H9 (cell line): ENCODE measurements around the gene ATAD2B. TPM values are rescaled to one million over a fixed set of nuclear protein-coding genes. Genes with fewer than 3 reads are reported as not detected.

Source experiments
- DNase-seq: peaks from one replicate; pipeline ENCODE4 v3.0.0-alpha.2; 2017
- H2AFZ ChIP-seq: one replicate; pipeline ENCODE4 v1.6.1; 2013; ENCODE audit warnings: mild to moderate bottlenecking, low read length, control low read depth, moderate library complexity
- H2AK5ac ChIP-seq: 2 replicates; pipeline ENCODE4 v1.6.1; 2013; ENCODE audit warnings: low read length, control low read depth, mixed read lengths; ENCODE audit not compliant: insufficient read length
- H2BK120ac ChIP-seq: one replicate; pipeline ENCODE4 v1.6.1; 2013; ENCODE audit warnings: low read depth, mild to moderate bottlenecking, low read length, control low read depth, inconsistent platforms; ENCODE audit not compliant: poor library complexity, severe bottlenecking
- H2BK12ac ChIP-seq: 2 replicates; pipeline ENCODE4 v1.6.1; 2013; ENCODE audit warnings: low read length, control low read depth, mixed read lengths, low read depth; ENCODE audit not compliant: insufficient read length
- H2BK15ac ChIP-seq: 2 replicates; pipeline ENCODE4 v1.6.1; 2013; ENCODE audit warnings: low read depth, low read length, control low read depth
- H2BK20ac ChIP-seq: one replicate; pipeline ENCODE4 v1.6.1; 2013; ENCODE audit warnings: low read depth, mild to moderate bottlenecking, low read length, control low read depth, inconsistent platforms; ENCODE audit not compliant: poor library complexity, severe bottlenecking
- H2BK5ac ChIP-seq: 2 replicates; pipeline ENCODE4 v1.6.1; 2013; ENCODE audit warnings: low read length, control low read depth, mixed read lengths; ENCODE audit not compliant: insufficient read length
- H3K14ac ChIP-seq: 2 replicates; pipeline ENCODE4 v1.6.1; 2013; ENCODE audit warnings: low read length, control low read depth; ENCODE audit not compliant: insufficient read depth
- H3K18ac ChIP-seq: 2 replicates; pipeline ENCODE4 v1.6.1; 2013; ENCODE audit warnings: low read depth, mild to moderate bottlenecking, mixed read lengths, low read length, control low read depth; ENCODE audit not compliant: insufficient read length
- H3K23ac ChIP-seq: 2 replicates; pipeline ENCODE4 v1.6.1; 2013; ENCODE audit warnings: low read length, control low read depth, mixed read lengths, low read depth; ENCODE audit not compliant: insufficient read length
- H3K23me2 ChIP-seq: 2 replicates; pipeline ENCODE4 v1.6.1; 2013; ENCODE audit warnings: low read depth, mild to moderate bottlenecking, mixed read lengths, low read length, control low read depth; ENCODE audit not compliant: insufficient read length, poor library complexity, severe bottlenecking
- H3K27ac ChIP-seq: 2 replicates; pipeline ENCODE4 v1.5.1; 2013; ENCODE audit warnings: low read length, control low read depth, mixed read lengths, low read depth; ENCODE audit not compliant: insufficient read length
- H3K27me3 ChIP-seq: 2 replicates; pipeline ENCODE4 v1.6.1; 2013; ENCODE audit warnings: low read length, control low read depth, inconsistent platforms; ENCODE audit not compliant: insufficient read depth
- H3K4ac ChIP-seq: 2 replicates; pipeline ENCODE4 v1.6.1; 2013; ENCODE audit warnings: low read depth, mild to moderate bottlenecking, control low read depth, inconsistent platforms, low read length, moderate library complexity
- H3K4me1 ChIP-seq: 2 replicates; pipeline ENCODE4 v1.6.1; 2013; ENCODE audit warnings: low read length, control low read depth, inconsistent platforms; ENCODE audit not compliant: insufficient read depth
- H3K4me2 ChIP-seq: 2 replicates; pipeline ENCODE4 v1.6.1; 2013; ENCODE audit warnings: low read length, control low read depth, mixed read lengths; ENCODE audit not compliant: insufficient read length, insufficient read depth
- H3K56ac ChIP-seq: 2 replicates; pipeline ENCODE4 v1.6.1; 2013; ENCODE audit warnings: low read depth, mild to moderate bottlenecking, mixed read lengths, low read length, control low read depth; ENCODE audit not compliant: insufficient read length
- H3K79me1 ChIP-seq: 2 replicates; pipeline ENCODE4 v1.6.1; 2013; ENCODE audit warnings: low read depth, mild to moderate bottlenecking, moderate library complexity, low read length, control low read depth, inconsistent platforms; ENCODE audit not compliant: insufficient read depth, poor library complexity, severe bottlenecking
- H3K79me2 ChIP-seq: 2 replicates; pipeline ENCODE4 v1.6.1; 2013; ENCODE audit warnings: low read length, control low read depth, inconsistent platforms; ENCODE audit not compliant: insufficient read depth
- H3K9ac ChIP-seq: 2 replicates; pipeline ENCODE4 v1.6.1; 2013; ENCODE audit warnings: low read length, control low read depth, mixed read lengths; ENCODE audit not compliant: insufficient read length; ENCODE audit errors: extremely low read depth
- H3K9me3 ChIP-seq: one replicate; pipeline ENCODE4 v1.6.1; 2013; ENCODE audit warnings: low read depth, low read length, inconsistent platforms; ENCODE audit not compliant: control insufficient read depth
- H3T11ph ChIP-seq: one replicate; pipeline ENCODE4 v1.6.1; 2013; ENCODE audit warnings: mild to moderate bottlenecking, low read length, control low read depth, inconsistent platforms
- H4K20me1 ChIP-seq: one replicate; pipeline ENCODE4 v1.6.1; 2013; ENCODE audit not compliant: control insufficient read depth, insufficient read length, insufficient read depth
- H4K5ac ChIP-seq: 2 replicates; pipeline ENCODE4 v1.6.1; 2013; ENCODE audit warnings: low read depth, mild to moderate bottlenecking, mixed read lengths, low read length, control low read depth; ENCODE audit not compliant: insufficient read length
- H4K8ac ChIP-seq: replicated peaks from 2 replicates; pipeline ENCODE4 v1.6.1; 2013; ENCODE audit warnings: low read length, control low read depth, mixed read lengths, low read depth; ENCODE audit not compliant: insufficient read length
- H4K91ac ChIP-seq: 2 replicates; pipeline ENCODE4 v1.6.1; 2013; ENCODE audit warnings: low read depth, mild to moderate bottlenecking, moderate library complexity, mixed read lengths, low read length, control low read depth; ENCODE audit not compliant: insufficient read length
- H3K27ac Mint-ChIP-seq, 3 experiments: 2 replicates in 2 of 3; 3 replicates in 1 of 3; pipeline ENCODE4 v1.8.0; 2020 to 2021; ENCODE audit warnings: mixed read lengths in 3 of 3, mild to moderate bottlenecking in 1 of 3, moderate library complexity in 1 of 3
- H3K27me3 Mint-ChIP-seq: 2 replicates; pipeline ENCODE4 v1.8.0; 2021; ENCODE audit warnings: low read depth, mild to moderate bottlenecking, moderate library complexity, mixed read lengths
- H3K36me3 Mint-ChIP-seq, 3 experiments: 2 replicates in 2 of 3; 3 replicates in 1 of 3; pipeline ENCODE4 v1.8.0; 2020 to 2021; ENCODE audit warnings: low read depth in 3 of 3, mixed read lengths in 3 of 3; ENCODE audit not compliant: insufficient read depth in 1 of 3
- H3K4me1 Mint-ChIP-seq, 2 experiments: 2 replicates each; pipeline ENCODE4 v1.8.0; 2020; ENCODE audit warnings: mixed read lengths in 2 of 2
- H3K4me3 Mint-ChIP-seq, 2 experiments: 2 replicates in 1 of 2; 3 replicates in 1 of 2; pipeline ENCODE4 v1.8.0; 2020 to 2021; ENCODE audit warnings: mild to moderate bottlenecking in 2 of 2, mixed read lengths in 2 of 2, moderate library complexity in 1 of 2
- H3K9me3 Mint-ChIP-seq, 2 experiments: 2 replicates in 1 of 2; 3 replicates in 1 of 2; pipeline ENCODE4 v1.8.0; 2020; ENCODE audit warnings: mild to moderate bottlenecking in 2 of 2, mixed read lengths in 2 of 2, moderate library complexity in 1 of 2
- CTCF ChIP-seq: fragments of 200-600 bp; sonication (generic); conservative IDR thresholded peaks from 3 replicates; pipeline ENCODE4 v1.8.0; 2021; ENCODE audit warnings: antibody characterized with exemption, mild to moderate bottlenecking
- WGBS: extraction: QIAGEN DNeasy Blood & Tissue Kit; methylation state at CpG from one replicate; pipeline ENCODE4 v1.1.7; 2013; ENCODE audit warnings: missing lambda C conversion rate, low lambda C conversion rate, mixed read lengths; ENCODE audit not compliant: insufficient read length; ENCODE audit errors: extremely low coverage; 5-methylcytosine and 5-hydroxymethylcytosine counted together
- total RNA-seq: library from RNA; stranded (reverse); gene quantifications from 2 replicates; pipeline ENCODE4 v1.2.1, GENCODE V29; 2021

ATAD2B gene
- total RNA-seq, 1 experiment from 2014 or later: 21.4 TPM

DNA sequence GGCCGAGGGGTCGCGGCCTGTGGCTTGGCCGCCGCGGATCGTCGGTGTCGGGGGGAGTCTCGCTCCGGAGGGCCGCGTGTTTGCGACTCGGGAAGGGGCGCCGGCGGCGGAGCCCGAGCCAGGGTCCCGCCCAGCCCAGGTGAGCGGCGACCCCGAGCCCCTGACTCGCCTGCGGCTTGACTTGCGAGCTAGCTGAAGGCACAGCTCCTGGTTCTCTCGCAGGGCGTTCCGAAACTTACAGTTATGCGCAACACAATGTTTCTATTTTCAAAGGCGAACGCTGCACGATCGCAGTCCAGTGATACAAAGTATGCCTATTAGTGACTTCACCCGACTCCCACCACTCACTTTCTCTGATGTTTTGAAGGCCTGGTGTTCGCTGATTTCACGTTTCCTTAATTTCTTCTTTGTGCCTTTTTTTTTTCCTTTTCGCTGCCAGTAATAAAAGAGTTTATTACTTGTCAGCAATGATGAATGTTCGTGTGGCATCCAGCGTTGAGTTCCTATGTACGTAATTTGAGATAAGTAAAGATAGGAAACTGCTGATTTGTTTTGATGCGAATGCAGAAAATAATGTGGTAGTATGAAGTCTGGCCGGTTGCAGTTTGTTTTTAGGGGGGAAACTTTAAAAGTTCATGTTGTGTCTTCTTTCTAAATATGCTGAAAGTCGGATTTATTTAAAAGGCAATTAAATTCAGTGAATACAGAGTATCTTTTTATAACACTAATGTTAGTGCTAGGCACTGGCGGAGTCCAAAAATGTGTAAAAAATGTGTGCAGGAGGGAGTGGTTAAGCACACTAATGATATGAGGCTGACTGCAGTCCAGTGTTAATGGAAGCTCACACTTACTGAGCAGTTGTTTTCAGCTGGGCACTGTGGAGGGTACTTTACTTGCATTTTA lies 14.0 kb upstream of the ATAD2B start:
- DNase-seq: no peak
- H3K27me3 Mint-ChIP-seq: peaks cover 2% of the 10 kb centered on the region; the same call in 1 of the 2 replicates
- H3K23me2 ChIP-seq: no peaks in the 10 kb centered on the region
- no peak overlapping the region for H3K14ac ChIP-seq
- no peak overlapping the region for H3K18ac ChIP-seq
- H3K23ac ChIP-seq: no peak overlapping the region
- H4K91ac ChIP-seq: no peak overlapping the region
- H3K27me3 ChIP-seq: no peaks in the 10 kb centered on the region
- H4K5ac ChIP-seq: no peak overlapping the region
- H2AFZ ChIP-seq: no peak overlapping the region
- no peak overlapping the region for H2AK5ac ChIP-seq
- H3K56ac ChIP-seq: no peak overlapping the region
- no peak overlapping the region for H3K4ac ChIP-seq
- H3K9ac ChIP-seq: peak overlapping the region; percentile 74
- no peaks in the 10 kb centered on the region for H3K9me3 ChIP-seq
- no peak overlapping the region for H2BK15ac ChIP-seq
- H3K79me2 ChIP-seq: peaks cover 2% of the 10 kb centered on the region; the same call in 1 of the 2 replicates
- H3K79me1 ChIP-seq: no peaks in the 10 kb centered on the region
- H3K4me2 ChIP-seq: peak overlapping the region; percentile 73
- peak overlapping the region; percentile 82 to 88 for H3K4me3 Mint-ChIP-seq
- peak overlapping the region in 2 of 3 experiments; percentile 2 to 32; a peak in 3 of 7 replicates for H3K27ac Mint-ChIP-seq
- no peak overlapping the region for H3K27ac ChIP-seq
- H4K20me1 ChIP-seq: no peaks in the 10 kb centered on the region
- no peak overlapping the region for H2BK5ac ChIP-seq
- no CpG with 5 or more reads among the region's 46 CpGs for WGBS
- no peak overlapping the region for H4K8ac ChIP-seq
- peaks cover 33 to 42% of the 10 kb centered on the region in 2 experiments for H3K4me1 Mint-ChIP-seq
- peaks cover 6 to 14% (median 13%) of the 10 kb centered on the region in 3 experiments; a peak in 6 of 7 replicates for H3K36me3 Mint-ChIP-seq
- no peaks in the 10 kb centered on the region for H3K4me1 ChIP-seq
- H2BK120ac ChIP-seq: no peak overlapping the region
- no peak overlapping the region for H2BK12ac ChIP-seq
- no peak for TF ChIP-seq CTCF
- no peaks in the 10 kb centered on the region for H3K9me3 Mint-ChIP-seq
- no peak overlapping the region for H3T11ph ChIP-seq
- no peak overlapping the region for H2BK20ac ChIP-seq
